ENCODE results near the gene SCAF8.

Gene SCAF8

GRCh38 chr6:154733183-154733625 is at the start of gene SCAF8:
TSS of gene SCAF8 (plus strand) at chr6:154733416. CDS start at chr6:154733901, 485 bp downstream.
- TF ChIP-seq ZFX (IDR thresholded peaks at IDR 0.05; ENCODE audit: borderline replicate concordance), result no peak
- peak; percentile 95 for TF ChIP-seq CTCF (IDR thresholded peaks at IDR 0.05)
- peak within 1 kb of the TSS; percentile 97 for H3K27ac ChIP-seq

GRCh38 chr6:154683756-154684523 is 49.3 kb upstream of the SCAF8 start:
- H3K27ac ChIP-seq, result no peak overlapping the region

GRCh38 chr6:154686162-154686561 is 47.1 kb upstream of the SCAF8 start:
- TF ChIP-seq CTCF (IDR thresholded peaks at IDR 0.05) (no peak), ZFX (IDR thresholded peaks at IDR 0.05; ENCODE audit: borderline replicate concordance) (no peak)
- no peak overlapping the region for H3K27ac ChIP-seq

More at GRCh38 chr6:154683756-154684523, 49.3 kb upstream of the SCAF8 start:
- TF ChIP-seq CTCF (IDR thresholded peaks at IDR 0.05), result no peak
- no peak for TF ChIP-seq ZFX (IDR thresholded peaks at IDR 0.05; ENCODE audit: borderline replicate concordance)

GRCh38 chr6:154689493-154690255 is 43.5 kb upstream of the SCAF8 start:
- TF ChIP-seq ZFX (IDR thresholded peaks at IDR 0.05; ENCODE audit: borderline replicate concordance) (no peak), CTCF (IDR thresholded peaks at IDR 0.05) (no peak)
- H3K27ac ChIP-seq, result no peak overlapping the region

GRCh38 chr6:154690857-154691256 is 42.4 kb upstream of the SCAF8 start:
- H3K27ac ChIP-seq, result no peak overlapping the region
- TF ChIP-seq CTCF (IDR thresholded peaks at IDR 0.05), result no peak
- TF ChIP-seq ZFX (IDR thresholded peaks at IDR 0.05; ENCODE audit: borderline replicate concordance), result no peak

- no peak overlapping the region for H3K27ac ChIP-seq
- TF ChIP-seq CTCF (IDR thresholded peaks at IDR 0.05) (no peak), ZFX (IDR thresholded peaks at IDR 0.05; ENCODE audit: borderline replicate concordance) (no peak)
These were observed 36.6 kb upstream of the SCAF8 start for GRCh38 chr6:154696661-154697060.

- H3K27ac ChIP-seq, result no peak overlapping the region
- no peak for TF ChIP-seq ZFX (IDR thresholded peaks at IDR 0.05; ENCODE audit: borderline replicate concordance)
- TF ChIP-seq CTCF (IDR thresholded peaks at IDR 0.05), result no peak
These were observed 30.1 kb upstream of the SCAF8 start for GRCh38 chr6:154703124-154703523.

Measured in 22Rv1 (cell line).